ENCODE results near the gene ADAMTS17.
A peak's percentile ranks its signal among the peaks of the same experiment; 100 is the strongest.
"Not testable (repeated sequence)": the region's sequence is repeated elsewhere in the genome, so short reads cannot be mapped to it uniquely, and the experiment has no call there.

The ADAMTS17 gene

DNA sequence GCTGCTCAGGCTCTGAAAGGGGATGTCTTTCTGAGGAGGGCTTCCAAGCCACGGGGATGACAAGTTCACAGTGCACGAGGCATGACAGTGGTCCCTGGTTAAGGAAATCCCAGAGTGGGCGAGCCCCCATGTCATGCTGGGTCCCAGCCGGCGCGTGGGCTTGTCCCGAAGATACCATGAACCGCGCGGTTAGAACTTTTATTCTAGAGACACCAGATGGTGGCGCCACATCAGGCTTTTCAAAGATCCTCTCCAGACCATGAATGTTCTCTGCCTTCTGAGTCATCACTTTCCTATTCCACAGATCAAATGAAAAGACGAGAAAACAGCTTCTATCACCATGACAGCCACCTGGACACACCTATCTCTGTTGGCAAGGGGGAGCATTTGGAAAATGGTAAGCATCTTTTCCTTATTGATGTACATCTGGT lies 380.7 kb downstream of the ADAMTS17 start:
- DNase-seq: no peak

DNA sequence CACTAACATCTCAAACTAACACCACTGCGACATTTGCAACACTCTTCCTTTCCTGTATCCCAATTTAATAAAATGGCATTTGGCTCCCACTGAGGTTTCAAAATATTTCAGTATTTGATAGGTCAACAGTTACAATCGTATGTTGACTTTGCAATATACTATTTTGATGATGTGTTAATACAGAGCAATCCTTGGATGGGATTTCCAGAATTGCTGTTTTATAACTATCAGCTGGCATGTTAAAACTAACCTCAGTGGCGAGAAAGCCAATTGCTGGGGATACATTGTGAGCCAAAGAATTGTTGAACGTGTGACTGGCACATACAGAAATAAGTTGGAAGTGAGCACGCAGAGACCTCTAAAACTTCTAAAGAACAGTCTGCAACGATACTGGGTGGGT lies 382.4 kb downstream of the ADAMTS17 start:
- no peak for DNase-seq

DNA sequence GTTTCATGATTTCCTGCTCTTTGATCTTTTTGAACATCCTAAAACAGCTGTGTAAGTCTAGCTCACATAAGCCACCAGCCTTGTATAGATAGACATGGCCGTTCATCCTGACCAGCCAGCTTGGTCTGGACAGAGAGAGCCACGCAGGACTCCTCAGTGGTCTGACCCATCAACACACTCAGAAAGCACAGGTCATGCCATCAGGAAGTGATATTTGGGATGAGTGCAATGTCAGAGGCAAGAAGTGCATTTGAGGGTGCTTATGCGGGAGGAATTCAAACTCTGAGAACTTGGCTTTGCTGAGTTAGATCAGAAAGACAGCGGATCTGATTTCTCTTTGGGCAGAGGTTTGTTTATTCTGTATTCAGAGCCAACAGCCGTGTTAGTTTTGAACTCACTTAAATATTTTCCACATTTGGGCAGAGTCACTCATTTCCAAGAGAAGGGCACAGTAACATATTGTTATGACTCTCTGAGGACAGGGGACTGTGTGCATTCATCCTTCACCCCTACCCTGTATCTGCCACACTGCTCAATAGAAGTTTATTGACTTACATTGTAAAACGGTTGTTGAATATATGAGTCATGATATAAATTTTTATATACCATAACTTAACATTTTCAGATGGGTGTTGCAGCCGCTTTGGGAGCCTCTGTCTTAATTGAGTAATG lies 383.2 kb downstream of the ADAMTS17 start:
- no peak for DNase-seq

DNA sequence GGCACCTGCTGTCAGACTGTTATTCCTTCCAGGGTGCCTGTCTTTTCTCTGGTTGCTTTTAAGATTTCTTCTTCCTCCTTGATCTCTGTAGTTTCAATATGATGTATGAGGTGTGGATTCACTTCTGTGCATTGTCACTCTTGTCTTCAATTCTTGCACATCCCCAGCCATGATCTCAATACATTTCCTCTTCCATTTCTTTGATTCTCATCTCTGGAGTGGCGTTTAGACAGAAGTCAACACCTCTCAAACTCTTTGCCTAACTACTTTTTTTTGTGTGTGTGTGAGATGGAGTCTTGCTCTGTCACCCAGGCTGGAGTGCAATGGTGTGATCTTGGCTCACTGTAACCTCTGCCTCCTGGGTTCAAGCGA lies 384.1 kb downstream of the ADAMTS17 start:
- no peak for DNase-seq

DNA sequence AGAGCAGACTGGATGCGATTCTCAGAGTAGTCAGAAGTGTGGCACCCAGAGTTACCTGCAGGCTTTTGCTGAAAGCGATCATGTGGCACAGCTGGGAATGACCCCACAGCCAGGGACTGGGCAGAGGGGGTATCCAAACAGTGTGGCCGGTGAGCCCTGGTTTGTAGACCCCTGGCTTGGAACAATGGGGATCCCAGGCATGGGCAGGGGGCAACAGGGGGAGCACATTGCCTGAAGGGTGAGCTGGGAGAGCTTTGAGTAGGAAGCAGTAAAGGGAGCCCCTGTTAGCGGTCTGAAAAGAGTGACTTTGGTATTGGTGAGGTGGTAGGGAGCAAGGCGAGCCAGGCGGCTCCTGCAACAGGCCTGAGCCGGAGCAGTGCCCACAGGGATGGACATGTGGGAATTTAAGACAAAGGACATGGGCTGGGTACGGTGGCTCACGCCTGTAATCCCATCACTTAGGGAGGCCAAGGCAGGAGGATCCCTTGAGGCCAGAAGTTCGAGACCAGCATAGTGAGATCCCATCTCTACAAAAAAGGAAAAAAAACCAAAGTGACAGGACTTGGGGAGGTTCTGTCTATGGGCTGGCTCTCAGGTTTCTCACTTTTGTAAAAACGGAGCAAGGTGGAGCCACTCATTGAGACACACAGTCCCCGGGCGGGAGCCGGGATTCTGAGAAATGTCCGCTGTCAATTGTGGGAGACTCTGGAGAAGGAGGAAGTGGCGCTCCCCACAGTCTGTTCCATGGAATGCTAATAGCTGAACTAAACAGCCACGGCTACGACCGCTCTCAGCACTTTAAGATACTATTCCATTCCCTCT lies 384.7 kb downstream of the ADAMTS17 start:
- no peak for DNase-seq

DNA sequence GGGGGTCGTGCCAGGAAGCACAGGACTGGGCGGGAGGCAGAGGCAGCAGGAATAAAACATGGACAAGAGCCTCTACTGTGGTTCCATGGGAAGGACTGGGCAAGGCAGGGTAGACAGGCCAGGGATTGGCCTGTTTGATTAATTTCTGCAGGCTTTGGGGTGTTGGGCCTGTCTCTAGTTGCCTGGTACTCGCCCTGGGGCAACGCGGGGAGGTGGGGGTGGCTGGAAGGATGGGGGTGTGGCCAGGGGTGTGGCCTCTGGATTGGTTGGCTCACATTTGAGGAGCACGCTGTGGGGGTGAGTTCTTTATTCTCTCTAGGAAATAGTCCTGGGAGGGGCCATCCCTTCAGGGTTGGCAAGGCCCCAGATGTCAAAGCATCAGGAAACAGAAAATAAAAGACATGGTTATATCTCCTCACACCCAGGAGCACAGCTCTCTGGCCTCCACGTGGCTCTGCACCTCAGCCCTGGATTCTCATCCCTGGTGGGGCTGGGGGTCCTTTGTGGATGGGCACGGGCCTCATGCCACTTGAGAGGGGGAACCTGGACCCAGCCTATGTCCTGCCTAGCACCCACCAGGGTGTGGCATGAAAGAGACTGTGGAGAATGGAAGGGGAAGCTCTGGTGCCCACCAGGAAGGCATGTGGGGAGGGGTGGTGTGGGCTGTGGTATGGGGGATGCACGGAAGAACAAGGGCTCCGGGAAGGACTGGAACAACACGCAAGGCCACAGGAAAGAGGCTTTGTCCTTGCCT lies 385.6 kb downstream of the ADAMTS17 start:
- DNase-seq: no peak

DNA sequence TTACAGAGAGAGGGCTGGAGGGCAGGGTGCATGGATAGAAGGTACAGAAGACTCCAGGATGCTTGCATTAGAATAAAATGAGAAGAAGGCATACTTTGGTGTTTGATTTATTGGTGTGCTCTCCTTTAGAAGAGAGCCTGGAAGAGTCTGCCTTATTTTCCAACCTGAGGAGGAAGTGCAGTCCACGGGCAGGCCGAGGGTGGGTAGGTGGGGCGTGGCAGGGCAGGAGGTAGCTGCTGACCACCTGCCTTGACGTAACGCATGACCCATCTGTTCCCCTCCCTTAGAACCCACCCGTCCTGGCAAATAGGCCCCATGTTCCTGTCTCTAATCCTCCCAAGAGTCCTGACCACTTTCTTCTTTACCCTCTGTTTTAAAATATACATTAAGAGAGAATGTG lies 386.2 kb downstream of the ADAMTS17 start:
- DNase-seq: no peak

DNA sequence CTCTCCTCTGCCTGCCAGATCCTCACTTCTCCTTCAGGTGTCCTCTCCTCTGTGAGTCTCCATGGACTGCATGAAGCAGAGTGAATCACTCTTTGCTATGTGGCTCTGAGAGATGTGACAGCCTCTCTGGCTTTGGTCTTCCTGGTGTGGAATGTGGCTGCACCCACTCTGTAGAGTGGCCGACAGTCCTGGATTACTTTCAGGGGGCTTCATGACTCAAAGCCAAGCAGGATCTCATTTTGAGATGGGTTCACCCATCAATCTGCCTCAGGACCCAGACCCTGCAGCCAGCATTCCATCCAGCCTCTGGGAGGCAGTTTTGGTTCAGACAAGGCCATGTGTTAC lies 386.6 kb downstream of the ADAMTS17 start:
- no peak for DNase-seq

DNA sequence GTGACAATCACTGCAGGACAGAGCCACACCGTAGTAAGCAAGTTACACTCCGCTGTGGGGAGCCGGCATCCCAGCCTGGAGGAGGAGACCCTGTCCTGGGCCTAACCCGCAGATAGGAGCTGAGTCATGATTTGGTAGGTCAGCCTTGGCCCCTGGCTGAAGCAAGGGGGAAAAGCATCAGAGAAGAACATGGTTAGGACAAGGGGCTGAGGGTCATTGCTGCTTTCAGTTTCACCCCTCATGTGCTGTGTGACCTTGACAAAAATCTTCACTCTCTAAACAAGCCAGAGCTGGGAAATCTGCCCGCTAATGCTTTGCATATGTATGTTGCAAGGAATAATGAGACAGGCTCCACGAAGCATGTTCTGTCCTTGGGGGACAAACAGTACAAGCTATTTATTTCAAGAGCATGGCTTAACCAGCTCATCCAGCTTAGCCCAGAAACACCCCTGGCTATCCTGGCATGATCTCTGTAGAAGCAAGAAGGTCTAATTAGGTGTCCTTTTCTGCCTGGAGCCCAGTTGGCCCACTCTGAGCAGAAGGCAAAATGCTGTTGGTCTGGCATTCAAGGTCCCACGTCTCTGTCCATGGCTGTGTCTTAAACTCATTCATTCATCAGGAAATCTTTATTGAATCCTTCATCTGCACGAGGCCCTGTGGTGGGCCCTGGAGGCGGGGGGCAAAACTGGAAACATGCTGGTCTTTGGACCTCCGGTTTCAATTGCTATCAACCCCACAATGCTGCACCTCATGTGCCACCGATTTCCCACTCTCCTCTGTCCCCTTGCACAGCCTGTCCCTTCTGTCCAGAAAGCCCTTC lies 387.2 kb downstream of the ADAMTS17 start:
- no peak for DNase-seq

DNA sequence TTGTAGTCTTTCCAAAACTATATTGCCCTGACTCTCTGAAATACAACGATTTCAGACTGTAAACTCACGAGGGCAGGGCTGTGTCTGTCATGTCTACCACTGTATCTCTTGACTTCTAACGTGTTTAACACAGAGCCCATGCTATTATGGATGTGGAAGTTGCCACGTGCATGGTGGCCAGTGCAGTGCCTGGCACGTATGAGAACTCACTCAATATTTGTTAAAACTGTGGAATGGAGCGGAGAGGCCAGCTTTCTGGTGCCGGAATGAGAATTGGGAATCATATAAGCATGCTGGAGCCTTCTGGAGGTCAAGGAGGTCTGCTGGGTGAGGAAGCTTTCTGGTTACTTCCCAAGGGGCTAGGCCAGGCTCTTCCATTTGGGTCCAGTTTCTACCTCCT lies 387.9 kb downstream of the ADAMTS17 start:
- no peak for DNase-seq

DNA sequence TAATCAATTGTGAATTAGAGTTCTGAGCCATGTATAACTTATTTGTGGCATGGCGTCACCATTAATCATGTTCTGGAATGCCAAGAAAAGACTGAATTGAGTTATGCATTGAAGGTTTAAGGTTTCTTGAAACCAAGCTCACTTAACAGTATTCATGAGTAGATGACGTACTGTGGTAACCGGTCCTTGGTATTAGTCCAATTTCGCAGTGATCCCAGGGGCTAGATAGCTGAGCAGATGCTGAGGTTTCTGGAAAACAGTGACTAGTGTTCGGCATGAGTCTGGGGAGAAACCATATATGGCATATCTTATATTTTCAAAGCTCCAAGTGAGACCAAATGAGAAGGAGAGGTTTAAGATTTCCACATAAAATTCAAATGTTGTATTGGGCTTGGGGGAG lies 390.3 kb downstream of the ADAMTS17 start:
- no peak for DNase-seq

DNA sequence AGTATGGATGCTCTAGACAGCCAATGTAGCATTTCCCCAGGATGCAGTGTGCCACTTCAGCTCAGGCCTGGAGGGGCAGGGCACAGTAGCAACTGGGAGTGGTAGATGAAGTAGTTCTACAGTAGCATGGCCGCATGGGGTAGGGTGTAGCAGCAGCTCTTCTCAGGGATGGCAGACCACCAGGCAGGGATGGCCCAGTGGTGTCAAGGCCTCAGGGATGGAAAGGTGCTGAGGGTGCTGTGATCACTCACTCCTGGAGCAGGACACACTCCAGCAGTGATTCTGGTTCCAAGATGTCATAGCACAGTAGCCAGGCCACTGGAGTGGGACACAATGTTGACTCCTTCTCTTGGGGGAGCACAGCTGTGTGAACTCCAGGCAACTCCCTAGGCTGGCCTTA lies 397.6 kb downstream of the ADAMTS17 start:
- DNase-seq: no peak

DNA sequence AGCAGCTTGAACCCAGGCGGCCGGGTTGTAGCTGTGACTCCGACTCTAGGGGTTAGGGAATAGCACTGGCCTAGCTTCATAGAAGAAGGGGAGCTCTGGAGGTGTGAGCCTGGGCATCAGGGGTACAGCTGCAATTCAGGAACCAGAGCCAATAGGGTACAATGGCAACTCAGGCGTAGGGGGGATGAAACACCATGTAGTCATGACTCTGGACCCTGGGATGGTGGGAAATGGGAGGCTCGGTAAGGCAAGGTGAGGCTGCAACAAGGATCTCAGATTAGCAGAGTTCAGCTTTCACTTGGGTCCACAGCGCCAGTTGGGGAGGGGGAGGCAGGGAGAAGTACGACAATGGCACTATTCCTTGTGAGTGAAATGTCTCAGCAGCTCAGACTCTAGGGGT lies 398.3 kb downstream of the ADAMTS17 start:
- DNase-seq: no peak

DNA sequence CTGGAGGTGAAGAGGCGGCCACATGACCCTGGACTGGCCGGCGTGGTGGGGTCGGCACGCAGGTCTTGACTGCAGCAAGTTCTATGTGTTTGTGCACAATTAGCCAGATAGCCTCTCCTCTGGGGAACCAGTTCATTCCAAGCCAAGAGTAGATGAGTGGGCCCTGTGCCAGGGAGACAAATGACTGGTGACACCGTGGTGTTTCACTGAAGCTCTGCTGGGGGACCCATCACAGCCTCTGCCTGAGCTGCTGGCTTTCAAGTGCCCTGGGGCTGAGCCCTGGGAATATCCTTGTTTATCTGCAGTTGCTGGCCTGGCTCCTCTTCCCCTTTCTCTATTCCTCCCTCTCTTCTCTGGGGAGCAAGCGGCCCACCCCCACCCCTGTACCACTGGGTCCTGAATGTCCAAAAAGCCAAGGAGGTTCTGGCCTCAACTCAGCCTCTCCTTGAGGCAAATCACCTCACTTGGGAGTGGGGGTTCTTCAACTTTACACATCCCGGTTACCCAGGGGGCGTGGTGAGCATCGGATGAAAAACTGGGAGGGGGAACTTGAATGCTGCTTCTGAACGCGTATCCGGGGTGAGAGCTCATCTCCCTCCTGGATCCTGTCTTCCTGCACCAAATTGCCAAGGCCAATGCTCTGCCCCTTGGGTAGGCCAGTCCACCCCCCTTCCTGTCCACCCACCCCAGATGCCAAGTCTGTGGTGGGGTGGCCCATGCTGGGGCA lies 408.9 kb downstream of the ADAMTS17 start:
- no peak for DNase-seq

DNA sequence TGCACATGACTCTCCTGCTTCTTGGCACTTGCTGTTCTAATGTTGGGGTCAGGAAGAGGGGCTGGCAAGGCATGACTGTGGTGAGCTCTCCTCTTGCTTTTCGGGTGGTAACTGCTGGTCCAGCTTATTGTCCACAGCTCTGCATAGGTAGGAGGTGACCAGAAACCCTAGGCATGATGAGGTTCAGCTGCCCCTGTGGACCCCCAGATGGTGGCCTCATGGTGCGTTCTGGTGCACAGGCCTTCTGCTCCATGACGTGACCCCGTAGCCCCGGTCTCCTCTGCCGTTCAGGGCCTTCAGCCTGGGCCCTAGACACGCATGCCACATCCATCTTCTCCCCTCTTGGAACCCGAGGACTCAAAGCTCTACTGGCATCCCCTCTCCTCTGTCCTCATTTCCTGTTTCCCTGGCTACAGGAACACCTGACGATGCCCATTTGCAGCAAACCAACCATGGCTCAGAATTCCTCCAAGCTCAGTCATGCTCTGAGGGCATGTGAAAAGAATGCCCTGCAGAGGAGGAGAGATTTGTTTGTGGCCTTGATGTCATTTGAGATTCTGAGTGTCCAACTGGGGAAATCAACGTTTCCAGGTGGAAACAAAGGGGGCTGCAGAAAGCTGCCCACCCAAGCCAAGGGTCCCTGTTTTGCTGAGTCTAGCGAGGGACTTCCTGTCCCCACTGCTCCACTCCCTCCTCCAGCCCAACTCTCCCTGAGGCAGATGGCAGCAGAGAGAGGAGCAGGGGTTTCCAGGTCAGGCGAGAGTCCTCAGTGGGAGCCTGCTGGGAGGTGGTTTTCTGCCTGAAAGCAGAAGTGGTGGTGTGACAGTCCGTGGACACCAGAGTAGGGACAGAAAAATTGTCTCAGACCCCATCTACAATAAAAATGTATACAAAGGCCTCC lies 409.8 kb downstream of the ADAMTS17 start:
- DNase-seq: no peak

DNA sequence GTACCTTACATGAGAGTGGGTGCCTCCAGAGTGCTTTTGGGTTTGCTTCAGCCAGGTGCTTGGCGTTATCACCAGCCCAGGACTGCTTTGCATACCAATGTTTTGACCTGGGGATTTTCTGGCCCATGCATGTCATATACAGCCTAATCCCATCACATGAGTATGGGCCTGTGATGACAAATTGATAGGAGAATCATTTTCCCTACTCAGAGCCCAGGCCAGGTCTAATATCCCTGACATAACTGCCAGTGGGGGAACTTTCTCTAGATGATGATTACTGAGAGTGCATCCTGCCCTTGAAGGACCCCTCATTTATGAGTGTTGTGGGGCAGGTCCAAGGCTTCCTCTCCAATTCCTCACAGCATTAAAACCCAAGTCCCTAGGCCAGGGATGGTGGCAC lies 411.1 kb downstream of the ADAMTS17 start:
- DNase-seq: no peak

DNA sequence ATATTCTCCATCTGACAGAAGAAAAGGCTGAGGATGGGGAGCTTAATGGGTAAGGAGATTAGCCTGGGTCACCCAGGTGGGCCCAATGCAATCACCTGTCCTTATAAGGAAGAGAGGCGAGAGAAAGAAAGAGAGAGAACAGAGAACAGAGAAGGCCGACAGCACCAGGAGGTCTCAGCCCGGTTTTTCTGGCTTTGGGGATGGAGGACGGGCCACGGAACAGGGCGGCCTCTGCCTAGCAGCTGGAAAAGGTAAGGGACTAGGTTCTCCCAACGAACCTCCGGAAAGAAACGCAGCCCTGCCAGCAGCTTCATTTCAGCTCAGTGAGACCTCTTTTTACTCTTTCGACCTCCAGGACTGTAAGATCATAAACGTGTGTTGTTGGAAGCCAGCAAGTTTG lies 412.5 kb downstream of the ADAMTS17 start:
- no peak for DNase-seq

DNA sequence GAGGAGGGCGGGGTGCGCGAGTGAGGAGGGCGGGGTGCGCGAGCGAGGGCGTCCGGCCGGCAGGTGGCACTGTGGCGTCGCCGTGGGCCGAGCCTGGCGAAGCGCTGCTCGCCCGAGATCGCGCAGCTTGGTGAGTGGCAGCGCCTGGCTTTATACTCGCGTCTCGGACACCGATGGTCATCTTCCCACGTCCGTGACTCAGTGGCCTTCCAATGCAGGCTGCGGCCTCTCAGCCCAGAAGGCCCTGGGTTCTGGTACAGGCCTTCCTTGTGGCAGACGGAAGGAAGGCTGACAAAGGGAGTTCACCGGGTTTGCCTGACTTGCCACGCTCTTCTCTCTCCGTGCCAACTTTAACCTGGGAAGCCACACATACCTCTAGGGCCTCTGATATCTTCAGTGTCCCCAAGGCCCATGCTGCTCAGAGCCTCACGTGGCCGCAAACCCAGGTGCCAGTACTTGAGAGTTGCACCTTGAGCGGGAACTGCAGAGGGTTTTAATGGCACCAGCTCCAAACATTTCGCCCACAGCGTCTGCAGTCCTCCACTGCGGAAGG lies 413.3 kb downstream of the ADAMTS17 start:
- peak; percentile 68 to 73 for DNase-seq

DNA sequence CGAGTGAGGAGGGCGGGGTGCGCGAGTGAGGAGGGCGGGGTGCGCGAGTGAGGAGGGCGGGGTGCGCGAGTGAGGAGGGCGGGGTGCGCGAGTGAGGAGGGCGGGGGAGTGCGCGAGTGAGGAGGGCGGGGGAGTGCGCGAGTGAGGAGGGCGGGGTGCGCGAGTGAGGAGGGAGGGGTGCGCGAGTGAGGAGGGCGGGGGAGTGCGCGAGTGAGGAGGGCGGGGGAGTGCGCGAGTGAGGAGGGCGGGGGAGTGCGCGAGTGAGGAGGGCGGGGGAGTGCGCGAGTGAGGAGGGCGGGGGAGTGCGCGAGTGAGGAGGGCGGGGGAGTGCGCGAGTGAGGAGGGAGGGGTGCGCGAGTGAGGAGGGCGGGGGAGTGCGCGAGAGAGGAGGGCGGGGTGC lies 415.2 kb downstream of the ADAMTS17 start:
- not testable (repeated sequence) for DNase-seq

DNA sequence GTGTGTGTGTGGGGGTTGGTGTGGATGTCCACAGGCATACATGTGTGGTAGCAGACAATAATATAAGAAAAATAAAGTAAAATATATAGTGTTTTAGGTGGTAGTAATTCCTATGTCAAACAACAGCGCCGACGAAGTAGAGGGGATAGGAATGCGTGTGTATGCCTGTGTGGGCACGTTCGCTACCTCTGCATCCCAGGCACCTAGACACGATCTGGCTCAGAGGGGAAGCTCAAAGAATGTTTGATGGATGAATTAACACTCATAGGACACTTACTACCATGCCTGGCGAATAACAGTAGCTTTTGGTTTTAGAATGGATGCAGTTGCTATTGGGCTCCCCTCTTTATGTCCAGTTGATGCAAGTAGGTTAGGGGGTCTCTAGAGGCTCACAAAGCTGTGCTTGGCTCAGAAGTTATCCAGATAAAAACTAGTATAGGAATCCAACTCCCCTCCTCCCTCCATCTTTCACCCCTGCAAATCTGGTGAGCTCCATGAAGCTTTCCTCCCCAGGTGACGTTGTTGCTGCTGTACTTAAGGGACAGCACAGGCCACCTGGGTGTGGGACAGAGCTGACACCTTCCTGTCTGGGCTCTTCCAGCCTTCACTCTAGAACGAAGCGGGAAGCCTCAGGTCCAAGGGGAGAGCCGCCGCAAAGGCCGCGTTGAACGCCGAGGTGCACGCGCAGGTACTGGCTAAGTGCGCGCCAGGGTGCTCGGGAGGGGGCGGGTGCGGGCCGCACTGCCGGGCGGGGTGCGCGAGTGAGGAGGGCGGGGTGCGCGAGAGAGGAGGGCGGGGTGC lies 415.9 kb downstream of the ADAMTS17 start:
- peak in 1 of 2 donors; percentile 29 for DNase-seq
